Osteocyte (in vitro differentiated cells): ENCODE measurements around the gene POU6F2. TPM values are rescaled to one million over a fixed set of nuclear protein-coding genes. Genes with fewer than 3 reads are reported as not detected.

Source experiments
- DNase-seq: peaks from one replicate; pipeline ENCODE4 v3.0.0; 2021; ENCODE audit warnings: mixed read lengths; ENCODE audit not compliant: unreplicated experiment; ENCODE audit errors: extremely low spot score
- H3K27ac Mint-ChIP-seq: one replicate; pipeline ENCODE4 v1.8.0; 2021; ENCODE audit warnings: mild to moderate bottlenecking, mixed read lengths; ENCODE audit not compliant: unreplicated experiment
- H3K27me3 Mint-ChIP-seq: one replicate; pipeline ENCODE4 v1.8.0; 2021; ENCODE audit warnings: mixed read lengths; ENCODE audit not compliant: unreplicated experiment
- H3K36me3 Mint-ChIP-seq: one replicate; pipeline ENCODE4 v1.8.0; 2021; ENCODE audit warnings: mixed read lengths; ENCODE audit not compliant: unreplicated experiment
- H3K4me1 Mint-ChIP-seq: one replicate; pipeline ENCODE4 v1.8.0; 2021; ENCODE audit warnings: mixed read lengths; ENCODE audit not compliant: unreplicated experiment
- H3K4me3 Mint-ChIP-seq: one replicate; pipeline ENCODE4 v1.8.0; 2021; ENCODE audit warnings: mild to moderate bottlenecking, moderate library complexity, mixed read lengths; ENCODE audit not compliant: unreplicated experiment
- H3K9me3 Mint-ChIP-seq: one replicate; pipeline ENCODE4 v1.8.0; 2021; ENCODE audit warnings: mixed read lengths; ENCODE audit not compliant: unreplicated experiment
- total RNA-seq: library from RNA; stranded (reverse); gene quantifications from 2 replicates; pipeline ENCODE4 v1.2.1, GENCODE V29; 2021
- TF ChIP-seq, protein P1 (sequence below): fragments of 200-600 bp; sonication (generic); IDR thresholded peaks from 2 replicates; pipeline ENCODE4 v1.5.0; 2021; ENCODE audit warnings: antibody characterized with exemption, mild to moderate bottlenecking, moderate library complexity

The POU6F2 gene
- total RNA-seq, 1 donor from 2014 or later, result 0.78 TPM

DNA sequence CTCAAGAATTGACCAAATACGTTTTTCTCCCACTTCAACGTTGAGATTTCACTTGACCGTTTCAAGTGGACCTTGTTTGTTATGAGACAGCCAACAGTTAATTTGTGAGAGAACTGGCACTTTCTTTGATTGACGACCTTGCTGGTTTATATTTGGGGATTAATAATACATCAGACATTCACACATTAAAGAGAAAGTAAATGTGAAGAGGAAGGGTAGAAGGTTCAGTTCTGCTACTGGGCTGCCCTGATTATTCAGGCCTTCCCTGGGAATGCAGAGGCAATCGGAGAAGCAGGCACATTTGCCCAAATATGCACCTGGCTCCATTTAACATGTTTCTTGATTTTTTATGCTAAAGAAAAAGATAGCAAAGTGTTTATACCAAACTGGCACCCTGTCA, 114.1 kb downstream of the POU6F2 start:
- DNase-seq, result no peak
- Mint-ChIP-seq H3K4me3 (no peak overlapping the region), H3K4me1 (peaks cover 9% of the 10 kb centered on the region), H3K27ac (no peak overlapping the region), H3K36me3 (no peaks in the 10 kb centered on the region), H3K27me3 (peaks cover 15% of the 10 kb centered on the region), H3K9me3 (no peaks in the 10 kb centered on the region)
- TF ChIP-seq, protein P1, sequence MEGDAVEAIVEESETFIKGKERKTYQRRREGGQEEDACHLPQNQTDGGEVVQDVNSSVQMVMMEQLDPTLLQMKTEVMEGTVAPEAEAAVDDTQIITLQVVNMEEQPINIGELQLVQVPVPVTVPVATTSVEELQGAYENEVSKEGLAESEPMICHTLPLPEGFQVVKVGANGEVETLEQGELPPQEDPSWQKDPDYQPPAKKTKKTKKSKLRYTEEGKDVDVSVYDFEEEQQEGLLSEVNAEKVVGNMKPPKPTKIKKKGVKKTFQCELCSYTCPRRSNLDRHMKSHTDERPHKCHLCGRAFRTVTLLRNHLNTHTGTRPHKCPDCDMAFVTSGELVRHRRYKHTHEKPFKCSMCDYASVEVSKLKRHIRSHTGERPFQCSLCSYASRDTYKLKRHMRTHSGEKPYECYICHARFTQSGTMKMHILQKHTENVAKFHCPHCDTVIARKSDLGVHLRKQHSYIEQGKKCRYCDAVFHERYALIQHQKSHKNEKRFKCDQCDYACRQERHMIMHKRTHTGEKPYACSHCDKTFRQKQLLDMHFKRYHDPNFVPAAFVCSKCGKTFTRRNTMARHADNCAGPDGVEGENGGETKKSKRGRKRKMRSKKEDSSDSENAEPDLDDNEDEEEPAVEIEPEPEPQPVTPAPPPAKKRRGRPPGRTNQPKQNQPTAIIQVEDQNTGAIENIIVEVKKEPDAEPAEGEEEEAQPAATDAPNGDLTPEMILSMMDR, result no peak

DNA sequence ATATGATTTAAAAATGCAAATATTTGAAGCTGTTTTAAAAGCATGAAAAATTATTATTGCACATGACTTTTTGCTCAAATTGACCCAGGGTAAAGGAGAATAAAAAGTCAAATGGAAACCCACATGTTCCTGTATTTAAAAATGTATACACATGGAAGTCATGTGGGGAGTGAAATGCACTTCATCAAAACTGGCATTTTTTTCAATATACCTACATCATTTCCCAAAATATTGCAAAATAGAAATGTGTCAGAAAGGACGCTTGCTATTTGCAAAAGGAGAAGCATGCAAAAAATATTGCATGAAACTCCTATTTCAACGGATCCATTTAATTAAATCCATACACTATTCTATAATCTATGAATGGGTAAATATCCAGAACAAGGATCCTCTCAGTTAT, 117.0 kb downstream of the POU6F2 start:
- TF ChIP-seq, protein P1, result no peak
- no peaks in the 10 kb centered on the region for H3K36me3 Mint-ChIP-seq
- no peaks in the 10 kb centered on the region for H3K9me3 Mint-ChIP-seq
- no peak overlapping the region for H3K4me3 Mint-ChIP-seq
- no peak overlapping the region for H3K27ac Mint-ChIP-seq
- DNase-seq, result no peak
- H3K27me3 Mint-ChIP-seq, result peaks cover 10% of the 10 kb centered on the region
- H3K4me1 Mint-ChIP-seq, result peaks cover 13% of the 10 kb centered on the region

DNA sequence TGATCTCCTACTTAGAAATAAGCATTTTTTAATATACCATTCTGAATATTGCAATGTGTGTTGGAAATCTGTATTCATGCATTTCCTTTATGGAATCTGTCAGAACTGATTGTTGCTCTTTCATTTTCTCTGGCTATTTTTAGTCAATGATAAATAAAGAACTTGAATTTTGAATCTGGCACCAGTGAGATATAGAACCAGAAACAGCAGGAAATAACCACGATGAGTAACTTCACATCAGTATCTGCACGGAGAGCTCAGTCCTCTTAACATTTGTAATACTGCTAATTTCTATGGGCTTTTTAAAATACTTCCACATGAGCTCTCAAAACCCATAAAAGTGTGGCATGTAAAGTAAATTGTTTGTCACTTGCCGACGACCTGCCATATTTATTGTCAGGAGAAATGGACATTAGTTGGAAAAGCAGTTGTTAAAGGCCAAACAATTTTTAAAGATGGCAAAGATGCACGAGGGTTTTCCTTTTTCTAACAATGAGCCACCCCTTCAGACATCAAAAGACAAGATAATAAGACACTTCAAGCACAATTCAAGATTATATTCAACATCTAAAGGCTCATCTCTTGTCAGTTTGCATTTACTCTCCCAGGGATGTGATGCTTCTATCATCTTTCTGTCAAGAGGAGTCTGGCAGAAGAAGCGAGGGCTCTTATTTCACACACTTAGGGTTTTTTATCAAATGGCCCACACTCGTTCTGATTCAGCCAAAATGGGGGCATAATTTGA, 118.3 kb downstream of the POU6F2 start:
- Mint-ChIP-seq H3K36me3 (no peaks in the 10 kb centered on the region), H3K9me3 (no peaks in the 10 kb centered on the region), H3K4me3 (no peak overlapping the region), H3K27ac (no peak overlapping the region), H3K27me3 (peaks cover 10% of the 10 kb centered on the region), H3K4me1 (peaks cover 13% of the 10 kb centered on the region)
- TF ChIP-seq, protein P1, result no peak
- DNase-seq, result no peak

DNA sequence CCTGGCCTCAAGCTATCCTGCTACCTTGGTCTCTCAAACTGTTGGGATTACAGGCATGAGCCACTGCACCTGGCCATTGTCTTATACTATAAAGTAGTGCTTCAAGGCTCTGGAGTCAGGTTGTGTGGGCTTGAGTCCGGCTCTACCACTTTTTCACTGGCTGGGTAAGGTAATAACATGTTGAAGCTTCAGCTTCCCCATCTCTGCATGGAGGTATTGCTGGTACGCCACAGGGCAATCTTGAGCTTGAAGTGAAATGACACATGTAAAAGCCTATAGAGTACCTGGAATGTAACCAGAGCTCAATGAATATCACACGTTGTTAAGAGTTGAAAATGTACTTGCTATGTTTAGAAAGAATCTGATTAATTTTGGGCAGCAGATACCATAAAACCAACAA, 120.8 kb downstream of the POU6F2 start:
- DNase-seq, result no peak
- Mint-ChIP-seq H3K4me3 (no peak overlapping the region), H3K4me1 (peaks cover 13% of the 10 kb centered on the region), H3K36me3 (no peaks in the 10 kb centered on the region), H3K9me3 (no peaks in the 10 kb centered on the region), H3K27ac (no peak overlapping the region), H3K27me3 (peaks cover 7% of the 10 kb centered on the region)
- TF ChIP-seq, protein P1, result no peak

DNA sequence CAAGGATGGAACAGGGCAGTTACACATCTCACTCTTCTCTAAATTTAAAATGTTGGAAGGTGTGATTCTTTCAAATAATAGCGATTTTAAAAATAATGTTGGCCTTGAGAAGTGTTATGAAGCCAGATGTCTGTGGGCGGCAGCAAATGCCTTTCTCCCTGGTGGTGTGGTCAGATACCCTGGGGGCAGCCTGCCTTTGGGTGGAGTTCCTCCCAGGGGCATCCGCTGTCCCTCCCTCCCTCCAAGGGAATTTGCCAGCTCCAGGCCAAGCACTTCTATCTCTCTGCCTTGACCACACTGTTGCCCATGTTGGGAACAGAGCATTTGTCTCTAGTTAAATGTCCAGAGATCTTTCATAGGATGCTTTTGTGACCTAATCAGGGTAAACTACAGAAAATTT, 121.4 kb downstream of the POU6F2 start:
- peak overlapping the region; percentile 7 for H3K27ac Mint-ChIP-seq
- H3K4me1 Mint-ChIP-seq, result peaks cover 13% of the 10 kb centered on the region
- H3K4me3 Mint-ChIP-seq, result no peak overlapping the region
- DNase-seq, result no peak
- TF ChIP-seq, protein P1, result no peak
- H3K36me3 Mint-ChIP-seq, result no peaks in the 10 kb centered on the region
- H3K27me3 Mint-ChIP-seq, result peaks cover 12% of the 10 kb centered on the region
- no peaks in the 10 kb centered on the region for H3K9me3 Mint-ChIP-seq
